NK-92 (cell line): Measurements from ENCODE around the gene MAP3K7.
"Not testable (repeated sequence)": the region's sequence is repeated elsewhere in the genome, so short reads cannot be mapped to it uniquely, and the experiment has no call there.

Experiments used
- DNase-seq: peaks from one replicate; lab custom pipeline; 2025; ENCODE audit not compliant: unreplicated experiment; lab: John Stamatoyannopoulos, UW

The MAP3K7 gene

GRCh38 chr6:90578894-90579549 is 7.8 kb downstream of the MAP3K7 start:
- no peak for DNase-seq

- DNase-seq = no peak
Observed at GRCh38 chr6:90575267-90575666, 11.6 kb downstream of the MAP3K7 start.

- no peak for DNase-seq
Observed at GRCh38 chr6:90574610-90575009, 12.3 kb downstream of the MAP3K7 start.

DNA sequence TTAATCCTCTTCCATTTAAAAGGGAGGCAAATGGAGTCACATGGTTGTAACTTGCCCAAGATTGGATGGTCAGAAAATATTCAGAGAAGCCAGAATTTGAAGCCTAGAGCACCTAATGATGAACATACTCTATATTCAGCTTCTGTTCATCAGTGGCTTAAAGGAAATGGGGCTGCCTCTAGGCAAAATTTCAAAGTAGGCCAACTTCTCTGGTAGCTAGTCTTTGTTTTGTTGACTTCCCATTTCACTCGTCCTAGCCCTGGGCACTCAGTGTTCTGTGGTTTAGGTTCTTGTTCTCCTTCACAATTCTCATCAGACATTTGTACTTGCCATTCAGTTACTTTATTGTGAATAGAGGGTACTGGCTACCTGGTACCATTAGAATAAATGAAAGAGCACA is 13.2 kb downstream of the MAP3K7 start:
- DNase-seq = no peak

GRCh38 chr6:90572856-90573255 is 14.0 kb downstream of the MAP3K7 start:
- no peak for DNase-seq

DNA sequence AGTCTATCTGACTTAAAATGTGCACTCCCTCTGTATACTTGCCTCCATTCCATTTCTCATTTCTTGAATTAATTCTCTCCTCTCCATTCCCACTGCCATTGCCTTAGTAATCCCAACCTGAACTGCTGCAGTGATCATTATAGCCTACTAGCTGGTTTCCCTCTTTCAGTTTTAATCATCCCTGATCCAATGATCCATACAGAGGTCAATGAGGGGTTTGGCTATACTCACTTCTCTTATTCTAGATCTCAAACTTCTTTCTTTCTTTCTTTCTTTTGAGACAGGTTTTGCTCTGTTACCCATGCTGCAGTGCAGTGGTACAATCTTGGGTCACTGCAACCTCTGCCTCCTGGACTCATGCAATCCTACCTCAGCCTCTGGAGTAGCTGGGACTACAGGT is 17.6 kb downstream of the MAP3K7 start:
- no peak for DNase-seq

- DNase-seq = not testable (repeated sequence)
Observed at GRCh38 chr6:90567682-90568081, 19.2 kb downstream of the MAP3K7 start.

DNA sequence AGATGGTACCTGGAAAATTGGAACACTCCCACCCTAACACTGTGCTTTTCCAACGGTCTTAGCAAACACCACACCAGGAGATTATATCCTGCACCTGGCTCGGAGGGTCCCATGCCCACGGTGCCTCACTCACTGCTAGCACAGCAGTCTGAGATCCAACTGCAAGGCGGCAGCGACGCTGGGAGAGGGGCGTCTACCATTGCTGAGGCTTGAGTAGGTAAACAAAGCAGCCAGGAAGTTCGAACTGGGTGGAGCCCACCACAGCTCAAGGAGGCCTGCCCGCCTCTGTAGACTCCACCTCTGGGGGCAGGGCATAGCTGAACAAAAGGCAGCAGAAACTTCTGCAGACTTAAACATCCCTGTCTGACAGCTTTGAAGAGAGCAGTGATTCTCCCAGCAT is 24.5 kb downstream of the MAP3K7 start:
- DNase-seq = not testable (repeated sequence)

DNA sequence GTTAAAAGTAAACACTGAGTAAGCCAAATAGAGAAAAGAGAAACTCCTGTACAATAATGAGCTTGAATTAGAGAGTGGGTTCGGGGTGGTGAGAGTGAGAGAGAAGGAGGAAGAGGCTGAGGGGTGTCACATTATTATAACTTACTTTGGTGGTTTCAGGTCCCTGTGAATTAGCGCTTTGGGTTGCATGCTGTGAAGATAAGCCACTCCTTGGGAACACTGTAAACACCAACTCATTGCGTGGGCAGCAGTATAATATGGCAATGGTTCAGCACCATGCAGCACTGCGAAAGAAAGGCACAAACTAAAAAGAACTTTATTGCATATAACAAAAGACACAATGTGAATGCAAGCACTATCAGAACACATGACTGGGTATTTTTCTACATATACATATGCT is 26.9 kb downstream of the MAP3K7 start:
- DNase-seq = no peak

DNA sequence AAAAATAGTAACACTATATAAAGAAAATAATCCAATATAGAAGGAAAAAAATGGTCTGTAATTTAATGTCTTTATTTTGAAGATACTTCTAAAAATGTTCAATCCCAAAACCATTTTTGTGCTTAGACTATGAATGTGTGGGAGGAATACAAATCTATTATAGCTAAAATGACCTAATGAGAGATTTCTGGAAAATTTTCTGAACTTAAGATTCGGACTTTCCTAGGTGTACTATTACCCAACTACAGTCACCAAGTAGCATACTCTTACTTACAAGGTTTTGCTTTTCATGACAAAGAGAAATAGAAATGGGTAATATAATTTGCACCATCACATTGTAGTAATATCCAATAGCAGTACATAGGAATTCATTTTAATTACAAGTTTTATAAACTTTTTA is 29.9 kb downstream of the MAP3K7 start:
- no peak for DNase-seq

GRCh38 chr6:90547991-90548390 is 38.9 kb downstream of the MAP3K7 start:
- no peak for DNase-seq

GRCh38 chr6:90547079-90547478 is 39.8 kb downstream of the MAP3K7 start:
- no peak for DNase-seq

DNA sequence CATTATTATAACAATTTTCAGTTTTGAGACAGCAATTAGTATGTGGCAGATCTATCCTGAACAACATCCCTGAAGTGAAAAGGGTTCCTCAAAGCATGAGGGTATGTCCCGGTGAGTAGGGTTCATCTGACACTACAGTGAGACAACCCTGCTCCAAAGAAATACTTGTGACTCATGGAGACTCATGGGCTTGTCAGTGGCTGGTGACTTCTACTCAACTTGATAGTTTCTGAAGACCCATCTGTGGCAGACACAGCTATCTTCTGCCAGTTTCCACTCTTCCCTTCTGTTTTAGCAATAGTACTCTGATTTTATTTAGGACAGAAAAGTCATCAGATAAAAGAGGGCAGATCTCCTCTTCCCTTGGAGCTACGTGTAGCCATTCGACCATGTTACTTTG is 41.4 kb downstream of the MAP3K7 start:
- no peak for DNase-seq

- DNase-seq = no peak
Observed at GRCh38 chr6:90544741-90545140, 42.1 kb downstream of the MAP3K7 start.

DNA sequence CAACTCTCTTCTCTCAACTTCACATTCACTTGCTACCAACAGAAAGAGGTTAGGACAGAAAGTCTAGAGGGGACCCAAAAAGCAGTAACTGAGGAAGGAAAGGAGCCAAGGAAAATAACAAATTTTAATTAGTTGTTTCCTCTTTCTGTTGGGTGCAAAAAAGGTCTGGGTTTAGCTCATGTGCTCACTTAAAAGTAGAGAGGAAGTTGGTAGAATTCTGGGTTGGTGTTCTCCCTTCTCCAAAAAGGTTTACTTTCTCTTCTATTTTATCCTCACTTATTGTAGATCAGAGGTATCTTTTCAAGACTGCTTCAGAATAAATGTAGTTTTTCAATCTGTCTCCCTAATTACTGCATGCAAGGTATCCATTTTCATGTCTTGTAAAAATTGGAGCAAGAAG is 42.8 kb downstream of the MAP3K7 start:
- no peak for DNase-seq

DNA sequence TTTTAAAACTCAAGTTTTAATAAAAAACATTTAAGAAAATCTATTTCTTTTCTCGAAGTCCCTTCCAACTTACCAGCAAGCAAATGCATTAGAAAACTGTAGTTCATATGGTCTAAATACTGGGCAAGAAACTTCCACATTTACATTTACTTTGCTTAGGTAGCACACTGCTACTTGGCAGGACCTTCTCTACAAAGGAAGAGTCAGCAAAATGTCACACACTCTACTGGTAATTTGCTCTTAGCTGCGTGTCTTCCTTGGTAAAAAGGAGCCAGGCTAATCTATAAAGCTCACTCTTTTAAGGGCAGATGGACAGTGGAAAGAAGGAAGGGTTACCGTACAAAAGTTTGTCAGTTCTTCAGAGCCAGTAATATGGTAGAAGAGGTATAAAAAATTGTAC is 45.7 kb downstream of the MAP3K7 start:
- no peak for DNase-seq

DNA sequence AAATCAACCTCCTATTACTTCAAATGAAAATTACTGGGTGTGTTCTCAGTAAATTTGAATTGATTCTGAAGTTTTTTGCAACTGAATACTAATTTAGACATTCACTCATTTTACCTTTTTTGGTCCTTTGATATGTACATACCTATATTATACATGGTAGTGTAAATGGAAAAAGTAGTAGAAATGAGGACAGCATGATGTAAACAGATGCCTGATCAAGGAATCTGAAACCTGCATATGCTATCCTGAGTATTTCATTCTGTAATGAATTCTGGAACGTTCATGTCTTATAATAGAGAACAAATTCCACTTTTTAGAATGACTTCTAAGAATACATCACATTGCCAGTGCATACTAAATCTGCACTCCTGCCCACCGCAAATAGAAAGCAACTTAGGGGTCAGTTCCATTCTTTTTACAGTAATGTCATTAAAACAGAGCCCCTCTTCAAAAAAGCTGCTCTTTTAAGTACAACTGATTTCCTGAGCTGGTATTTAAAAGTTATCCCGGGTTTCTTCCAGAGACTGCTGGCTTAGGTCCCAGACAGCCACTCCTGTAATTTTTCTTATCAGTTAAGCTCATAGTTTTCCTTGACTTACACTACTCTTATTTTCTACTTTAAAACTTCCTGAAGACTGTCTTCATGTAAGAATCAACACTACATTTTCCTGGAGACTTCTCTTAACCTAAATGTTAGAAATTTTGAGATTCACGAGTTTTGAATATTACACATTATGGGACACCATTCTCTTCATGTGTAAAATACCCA is 48.4 kb downstream of the MAP3K7 start:
- DNase-seq = no peak

DNA sequence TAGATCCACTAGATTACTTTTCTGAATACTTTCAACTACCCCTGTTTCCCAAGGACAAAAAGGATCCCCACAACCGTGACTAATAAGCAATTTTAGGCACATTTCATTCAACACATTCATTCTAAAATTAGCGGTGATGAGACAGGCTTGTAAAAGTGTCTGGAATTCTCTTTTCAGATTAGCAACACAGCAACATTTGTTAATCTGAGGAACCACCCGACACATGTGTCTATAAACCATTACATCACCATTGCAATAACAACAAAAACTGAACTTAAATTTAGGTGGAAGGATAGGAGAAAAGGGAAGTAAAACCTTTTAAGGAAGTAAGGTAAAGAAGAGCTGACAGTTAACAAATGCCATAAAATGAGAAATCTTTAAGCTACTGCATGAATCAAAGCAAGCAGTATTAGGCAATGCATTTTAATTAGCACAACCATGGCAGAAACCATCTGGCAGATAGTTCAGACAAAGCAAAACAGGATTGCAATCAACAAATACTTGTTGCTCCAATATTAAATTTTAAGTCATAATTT is 49.1 kb downstream of the MAP3K7 start:
- no peak for DNase-seq

- DNase-seq = no peak
Observed at GRCh38 chr6:90537027-90537426, 49.8 kb downstream of the MAP3K7 start.

DNA sequence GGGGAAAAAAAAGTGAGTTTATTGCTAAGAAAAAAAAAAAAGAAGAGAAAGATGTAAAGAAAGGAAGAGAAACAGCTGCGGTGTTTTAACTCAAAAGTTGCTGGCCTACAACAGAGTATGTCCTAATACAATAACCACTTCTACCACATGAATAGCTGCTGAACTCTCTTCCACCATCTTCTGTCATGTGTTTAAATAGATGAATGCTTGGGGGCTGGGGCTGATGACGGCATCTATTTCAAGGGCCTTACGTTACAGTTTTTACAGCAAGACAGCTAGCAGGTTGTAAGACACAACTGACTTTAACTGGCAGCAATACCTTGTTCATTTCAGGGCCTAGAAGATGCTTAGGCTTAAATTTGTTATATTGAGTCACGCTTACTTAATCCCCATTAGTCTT is 50.4 kb downstream of the MAP3K7 start:
- DNase-seq = no peak

DNA sequence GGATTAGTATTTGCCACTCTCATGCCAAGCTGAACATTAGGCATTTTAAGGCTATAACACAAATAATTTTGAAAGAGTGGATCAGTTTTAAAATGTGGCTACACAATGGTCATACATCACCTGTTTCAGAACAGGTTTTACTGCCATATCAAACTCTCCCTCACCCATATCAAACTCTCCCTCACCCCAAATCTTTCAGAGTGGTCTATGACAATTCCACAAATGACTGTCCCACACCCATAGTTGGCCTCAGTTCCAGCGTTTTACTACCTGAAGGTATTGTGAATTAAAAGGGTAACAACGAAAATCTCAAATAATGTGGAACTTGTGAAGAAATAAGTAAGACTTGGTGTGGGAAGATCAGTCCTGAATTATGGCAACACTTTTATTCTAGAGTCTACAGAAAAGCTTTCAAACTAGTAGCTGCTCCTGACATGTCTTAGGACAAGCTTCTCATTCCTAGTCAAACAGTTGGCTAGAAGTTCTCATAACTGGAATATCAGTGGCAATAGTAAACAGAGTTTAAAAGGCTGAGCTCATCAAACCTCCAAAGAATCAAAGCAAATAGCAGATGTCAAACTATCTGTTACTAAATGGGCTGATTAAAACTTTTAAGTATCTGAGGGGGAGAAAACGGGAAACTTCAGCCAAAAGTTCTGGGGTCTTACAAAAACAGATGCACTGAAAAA is 52.4 kb downstream of the MAP3K7 start:
- DNase-seq = no peak
